SU-DHL-6 (cell line): ENCODE data around the gene NET1.

Source experiments
- EZH2phosphoT487 ChIP-seq: fragments of 200-600 bp; sonication (generic), shearing (Covaris generic); conservative IDR thresholded peaks from 2 replicates; pipeline ENCODE4 v1.6.1; 2018; ENCODE audit warnings: mild to moderate bottlenecking, antibody characterized with exemption, low read length, moderate library complexity, mixed read lengths
- TF ChIP-seq, protein P1 (sequence below): fragments of 200-600 bp; sonication (generic); IDR thresholded peaks from one replicate; pipeline ENCODE4 v1.5.1; 2017; ENCODE audit warnings: antibody characterized with exemption, mild to moderate bottlenecking, low read length, moderate library complexity; ENCODE audit not compliant: insufficient read depth, poor library complexity, severe bottlenecking

DNA sequence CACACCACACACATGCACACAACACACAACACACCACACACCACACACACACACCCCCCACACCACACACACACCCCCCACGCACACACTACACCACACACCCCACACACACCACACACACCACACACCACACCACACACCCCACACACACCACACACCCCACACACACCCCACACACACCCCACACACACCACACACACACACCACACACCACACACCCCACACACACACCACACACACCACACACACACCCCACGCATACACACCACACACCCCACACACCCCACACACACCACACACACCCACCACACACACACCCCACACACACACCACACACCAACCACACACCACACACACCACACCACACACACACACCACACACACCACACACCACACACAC, 31.2 kb upstream of the NET1 start:
- TF ChIP-seq, protein P1, sequence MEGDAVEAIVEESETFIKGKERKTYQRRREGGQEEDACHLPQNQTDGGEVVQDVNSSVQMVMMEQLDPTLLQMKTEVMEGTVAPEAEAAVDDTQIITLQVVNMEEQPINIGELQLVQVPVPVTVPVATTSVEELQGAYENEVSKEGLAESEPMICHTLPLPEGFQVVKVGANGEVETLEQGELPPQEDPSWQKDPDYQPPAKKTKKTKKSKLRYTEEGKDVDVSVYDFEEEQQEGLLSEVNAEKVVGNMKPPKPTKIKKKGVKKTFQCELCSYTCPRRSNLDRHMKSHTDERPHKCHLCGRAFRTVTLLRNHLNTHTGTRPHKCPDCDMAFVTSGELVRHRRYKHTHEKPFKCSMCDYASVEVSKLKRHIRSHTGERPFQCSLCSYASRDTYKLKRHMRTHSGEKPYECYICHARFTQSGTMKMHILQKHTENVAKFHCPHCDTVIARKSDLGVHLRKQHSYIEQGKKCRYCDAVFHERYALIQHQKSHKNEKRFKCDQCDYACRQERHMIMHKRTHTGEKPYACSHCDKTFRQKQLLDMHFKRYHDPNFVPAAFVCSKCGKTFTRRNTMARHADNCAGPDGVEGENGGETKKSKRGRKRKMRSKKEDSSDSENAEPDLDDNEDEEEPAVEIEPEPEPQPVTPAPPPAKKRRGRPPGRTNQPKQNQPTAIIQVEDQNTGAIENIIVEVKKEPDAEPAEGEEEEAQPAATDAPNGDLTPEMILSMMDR, result no peak
- no peak for TF ChIP-seq EZH2phosphoT487
